Panc1 (cell line): ENCODE data around the gene SOBP. TPM values are rescaled to one million over a fixed set of nuclear protein-coding genes. Genes with fewer than 3 reads are reported as not detected.

Source experiments
- ATAC-seq: fragments of 200-7000 bp; cut with Tn5 transposase; 2 replicates; pipeline ENCODE4 v1.9.1; 2020; ENCODE audit warnings: mild to moderate bottlenecking, moderate library complexity
- BruUV-seq: library from RNA; stranded (reverse); fragments of 400-500 nt; replicated peaks from 2 replicates; lab custom pipeline; 2021; lab: Mats Ljungman, UMichigan
- CTCF ChIA-PET: fragments of 300-600 bp; sonication (Branson Sonifier 250); formaldehyde crosslinking; loops from one replicate; lab custom pipeline; 2022; ENCODE audit warnings: antibody characterized with exemption; lab: Charles Lee
- POLR2A ChIA-PET: fragments of 300-600 bp; sonication (Branson Sonifier 250); formaldehyde crosslinking; loops from one replicate; lab custom pipeline; 2022; ENCODE audit warnings: antibody characterized with exemption; lab: Charles Lee
- DNase-seq: peaks from one replicate; pipeline ENCODE4 v3.0.0-alpha.2; 2010; ENCODE audit warnings: low read depth, low spot score
- H3K27ac ChIP-seq: 2 replicates; pipeline ENCODE4 v1.5.1; 2011; ENCODE audit warnings: mild to moderate bottlenecking, low read length, inconsistent platforms
- H3K27me3 ChIP-seq: fragments of 200-500 bp; sonication (Bioruptor generic); 2 replicates; pipeline ENCODE4 v1.6.0; 2014; ENCODE audit warnings: low read length, inconsistent platforms; ENCODE audit not compliant: control insufficient read depth, insufficient read depth
- H3K36me3 ChIP-seq: fragments of 200-500 bp; sonication (Bioruptor generic); 2 replicates; pipeline ENCODE4 v1.5.1; 2014; ENCODE audit warnings: inconsistent platforms, mild to moderate bottlenecking, low read length, moderate library complexity; ENCODE audit not compliant: control insufficient read depth, insufficient read depth
- H3K4me1 ChIP-seq: 2 replicates; pipeline ENCODE4 v1.5.1; 2011; ENCODE audit warnings: inconsistent platforms, mild to moderate bottlenecking, low read length, moderate library complexity; ENCODE audit not compliant: control insufficient read depth, insufficient read depth
- H3K4me3 ChIP-seq, 2 experiments: 2 replicates each; pipeline ENCODE4 v1.5.1; 2011 to 2012; ENCODE audit warnings: low read depth in 2 of 2, low read length in 2 of 2, mild to moderate bottlenecking in 2 of 2, inconsistent platforms in 1 of 2, moderate library complexity in 1 of 2
- H3K9me3 ChIP-seq: fragments of 200-500 bp; sonication (Bioruptor generic); 2 replicates; pipeline ENCODE4 v1.5.1; 2014; ENCODE audit warnings: low read depth, mild to moderate bottlenecking, inconsistent platforms, low read length, moderate library complexity; ENCODE audit not compliant: control insufficient read depth, insufficient read depth
- POLR2AphosphoS5 ChIP-seq: IDR thresholded peaks from 2 replicates; pipeline ENCODE4 v1.6.1; 2012; ENCODE audit warnings: mild to moderate bottlenecking, low read depth, low read length, moderate library complexity
- SIN3A ChIP-seq: IDR thresholded peaks from 2 replicates; pipeline ENCODE4 v1.6.1; 2012; ENCODE audit warnings: low read depth, mild to moderate bottlenecking, low read length, moderate library complexity, borderline replicate concordance; ENCODE audit not compliant: insufficient read depth
- TCF7L2 ChIP-seq: IDR thresholded peaks from 2 replicates; pipeline ENCODE4 v1.6.1; 2011; ENCODE audit warnings: mild to moderate bottlenecking, low read depth, low read length, inconsistent platforms
- in situ Hi-C: cut with HindIII; loops from 2 replicates; pipeline ENCODE4 v1.10.0; 2016; ENCODE audit warnings: low sequenced_read_pairs, low pct_unique_long_range_greater_than_20kb
- intact Hi-C: fragments of 100-400 bp; cut with micrococcal nuclease; formaldehyde crosslinking; loops from one replicate; pipeline ENCODE4 v1.10.0; 2022; ENCODE audit not compliant: unreplicated experiment
- total RNA-seq: library from RNA; stranded (reverse); gene quantifications from one replicate; pipeline ENCODE4 v1.2.1, GENCODE V29; 2021; ENCODE audit not compliant: unreplicated experiment
- TF ChIP-seq, protein P1 (sequence below): fragments of 450-650 bp; IDR thresholded peaks from 2 replicates; pipeline ENCODE4 v1.5.1; 2017; ENCODE audit warnings: mild to moderate bottlenecking
- TF ChIP-seq, protein P2 (sequence below), 2 experiments: IDR thresholded peaks; 2 replicates each; pipeline ENCODE4 v1.6.1; 2011 to 2012; ENCODE audit warnings: low read depth in 2 of 2, control low read depth in 1 of 2, low read length in 1 of 2, mild to moderate bottlenecking in 1 of 2, moderate library complexity in 1 of 2; ENCODE audit not compliant: insufficient read depth in 1 of 2

SOBP gene
- total RNA-seq, 1 experiment from 2014 or later, result 9.0 TPM

DNA sequence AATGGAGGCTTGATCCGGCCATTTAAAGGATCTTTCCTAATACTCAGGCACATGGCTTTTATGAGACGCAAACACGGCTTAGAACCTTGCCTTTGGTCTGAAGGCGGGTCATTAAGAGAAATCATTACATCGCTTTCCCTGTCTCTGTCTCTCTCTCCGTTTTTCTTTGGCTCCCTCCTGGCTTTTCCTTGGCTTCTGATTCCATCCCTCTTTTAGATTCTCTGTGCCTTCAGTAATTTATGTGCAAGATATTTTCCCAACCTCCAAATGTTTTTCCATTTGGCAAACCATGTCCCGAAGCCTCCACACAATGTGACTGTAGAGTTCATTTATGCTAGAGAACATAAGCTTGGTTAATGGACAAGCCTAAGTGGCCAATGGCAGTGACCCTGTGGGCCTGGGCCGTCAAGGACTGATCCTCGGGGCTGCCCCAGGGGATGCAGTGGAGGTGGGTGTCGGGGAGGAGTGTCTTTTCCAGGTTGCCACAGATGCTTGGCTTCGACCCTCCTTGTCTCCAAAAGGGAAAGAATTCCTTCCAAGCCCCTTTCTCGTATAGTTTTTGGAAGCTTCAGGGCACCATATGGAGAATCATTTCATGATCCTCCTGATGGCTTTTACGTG, 177.2 kb downstream of the SOBP start:
- no peaks in the 10 kb centered on the region for H3K27me3 ChIP-seq
- in situ Hi-C loops (no loop called here), intact Hi-C loops (no loop called here)
- peaks cover 20% of the 10 kb centered on the region for H3K4me1 ChIP-seq
- DNase-seq (no peak), ATAC-seq (no peak)
- ChIA-PET POLR2A (no interaction called here), CTCF (no interaction called here)
- TF ChIP-seq TCF7L2 (no peak), SIN3A (no peak), POLR2AphosphoS5 (no peak)
- TF ChIP-seq, protein P1, sequence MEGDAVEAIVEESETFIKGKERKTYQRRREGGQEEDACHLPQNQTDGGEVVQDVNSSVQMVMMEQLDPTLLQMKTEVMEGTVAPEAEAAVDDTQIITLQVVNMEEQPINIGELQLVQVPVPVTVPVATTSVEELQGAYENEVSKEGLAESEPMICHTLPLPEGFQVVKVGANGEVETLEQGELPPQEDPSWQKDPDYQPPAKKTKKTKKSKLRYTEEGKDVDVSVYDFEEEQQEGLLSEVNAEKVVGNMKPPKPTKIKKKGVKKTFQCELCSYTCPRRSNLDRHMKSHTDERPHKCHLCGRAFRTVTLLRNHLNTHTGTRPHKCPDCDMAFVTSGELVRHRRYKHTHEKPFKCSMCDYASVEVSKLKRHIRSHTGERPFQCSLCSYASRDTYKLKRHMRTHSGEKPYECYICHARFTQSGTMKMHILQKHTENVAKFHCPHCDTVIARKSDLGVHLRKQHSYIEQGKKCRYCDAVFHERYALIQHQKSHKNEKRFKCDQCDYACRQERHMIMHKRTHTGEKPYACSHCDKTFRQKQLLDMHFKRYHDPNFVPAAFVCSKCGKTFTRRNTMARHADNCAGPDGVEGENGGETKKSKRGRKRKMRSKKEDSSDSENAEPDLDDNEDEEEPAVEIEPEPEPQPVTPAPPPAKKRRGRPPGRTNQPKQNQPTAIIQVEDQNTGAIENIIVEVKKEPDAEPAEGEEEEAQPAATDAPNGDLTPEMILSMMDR, result no peak
- TF ChIP-seq, protein P2, sequence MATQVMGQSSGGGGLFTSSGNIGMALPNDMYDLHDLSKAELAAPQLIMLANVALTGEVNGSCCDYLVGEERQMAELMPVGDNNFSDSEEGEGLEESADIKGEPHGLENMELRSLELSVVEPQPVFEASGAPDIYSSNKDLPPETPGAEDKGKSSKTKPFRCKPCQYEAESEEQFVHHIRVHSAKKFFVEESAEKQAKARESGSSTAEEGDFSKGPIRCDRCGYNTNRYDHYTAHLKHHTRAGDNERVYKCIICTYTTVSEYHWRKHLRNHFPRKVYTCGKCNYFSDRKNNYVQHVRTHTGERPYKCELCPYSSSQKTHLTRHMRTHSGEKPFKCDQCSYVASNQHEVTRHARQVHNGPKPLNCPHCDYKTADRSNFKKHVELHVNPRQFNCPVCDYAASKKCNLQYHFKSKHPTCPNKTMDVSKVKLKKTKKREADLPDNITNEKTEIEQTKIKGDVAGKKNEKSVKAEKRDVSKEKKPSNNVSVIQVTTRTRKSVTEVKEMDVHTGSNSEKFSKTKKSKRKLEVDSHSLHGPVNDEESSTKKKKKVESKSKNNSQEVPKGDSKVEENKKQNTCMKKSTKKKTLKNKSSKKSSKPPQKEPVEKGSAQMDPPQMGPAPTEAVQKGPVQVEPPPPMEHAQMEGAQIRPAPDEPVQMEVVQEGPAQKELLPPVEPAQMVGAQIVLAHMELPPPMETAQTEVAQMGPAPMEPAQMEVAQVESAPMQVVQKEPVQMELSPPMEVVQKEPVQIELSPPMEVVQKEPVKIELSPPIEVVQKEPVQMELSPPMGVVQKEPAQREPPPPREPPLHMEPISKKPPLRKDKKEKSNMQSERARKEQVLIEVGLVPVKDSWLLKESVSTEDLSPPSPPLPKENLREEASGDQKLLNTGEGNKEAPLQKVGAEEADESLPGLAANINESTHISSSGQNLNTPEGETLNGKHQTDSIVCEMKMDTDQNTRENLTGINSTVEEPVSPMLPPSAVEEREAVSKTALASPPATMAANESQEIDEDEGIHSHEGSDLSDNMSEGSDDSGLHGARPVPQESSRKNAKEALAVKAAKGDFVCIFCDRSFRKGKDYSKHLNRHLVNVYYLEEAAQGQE (IDR thresholded peaks at IDR 0.05; ENCODE audit: insufficient read depth in 1 of 2, low read depth in 2 of 2, low read length in 1 of 2), result no peak
- no peak overlapping the region for H3K27ac ChIP-seq
- H3K9me3 ChIP-seq, result no peaks in the 10 kb centered on the region
- no peak overlapping the region for H3K4me3 ChIP-seq
- no peaks in the 10 kb centered on the region for H3K36me3 ChIP-seq
- BruUV-seq, result no TSS peak

DNA sequence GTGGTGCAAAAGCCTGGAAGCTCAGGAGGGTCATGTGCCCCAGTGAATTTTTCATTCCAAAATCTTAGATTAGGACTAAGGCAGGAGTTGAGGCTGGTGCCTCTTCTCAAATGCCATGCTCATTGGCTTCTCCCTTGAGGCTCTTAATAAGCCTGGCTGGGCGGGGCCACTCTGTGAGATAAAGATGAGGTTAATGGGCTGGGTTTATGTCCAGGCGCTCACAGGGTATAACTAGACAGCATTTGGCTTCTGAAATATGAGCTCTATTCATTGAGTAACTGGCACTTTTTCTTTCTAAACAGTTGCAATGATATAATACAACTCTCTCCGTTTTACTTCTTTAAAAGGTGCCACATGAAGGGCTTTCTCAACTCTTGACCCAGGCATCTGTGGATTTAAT, 177.9 kb downstream of the SOBP start:
- H3K27ac ChIP-seq, result no peak overlapping the region
- H3K4me1 ChIP-seq, result peaks cover 21% of the 10 kb centered on the region
- intact Hi-C loops, result no loop called here
- H3K9me3 ChIP-seq, result no peaks in the 10 kb centered on the region
- in situ Hi-C loops, result no loop called here
- BruUV-seq, result no TSS peak
- POLR2A ChIA-PET, result no interaction called here
- H3K36me3 ChIP-seq, result no peaks in the 10 kb centered on the region
- no peak for DNase-seq
- CTCF ChIA-PET, result no interaction called here
- ATAC-seq, result no peak
- TF ChIP-seq TCF7L2 (no peak), SIN3A (no peak), POLR2AphosphoS5 (no peak)
- TF ChIP-seq, protein P1, result no peak
- TF ChIP-seq, protein P2 (IDR thresholded peaks at IDR 0.05; ENCODE audit: insufficient read depth in 1 of 2, low read depth in 2 of 2, low read length in 1 of 2), result no peak
- no peak overlapping the region for H3K4me3 ChIP-seq
- no peaks in the 10 kb centered on the region for H3K27me3 ChIP-seq
